ENCODE measurements around the gene HBB. TPM values are rescaled to one million over a fixed set of nuclear protein-coding genes. Genes with fewer than 3 reads are reported as not detected.

HBB gene
- total RNA-seq, 1 experiment from 2014 or later, result not detected

GRCh38 chr11:5252919-5253265 lies 26.0 kb upstream of the HBB start:
- no peaks in the 10 kb centered on the region; a peak in 1 of 7 replicates for H3K36me3 Mint-ChIP-seq (ENCODE audit: insufficient read depth in 1 of 3, low read depth in 3 of 3)
- H3K9me3 ChIP-seq (ENCODE audit: control insufficient read depth, low read depth, low read length), result no peaks in the 10 kb centered on the region
- H3K4me2 ChIP-seq (ENCODE audit: insufficient read depth, insufficient read length, low read length), result no peak overlapping the region

More at GRCh38 chr11:5252919-5253265, 26.0 kb upstream of the HBB start:
- no peaks in the 10 kb centered on the region for H3K79me1 ChIP-seq (ENCODE audit: insufficient read depth, low read depth, low read length, poor library complexity, severe bottlenecking)
- H2BK20ac ChIP-seq (ENCODE audit: low read depth, low read length, poor library complexity, severe bottlenecking), result no peak overlapping the region
- H2BK5ac ChIP-seq (ENCODE audit: insufficient read length, low read length), result no peak overlapping the region
- H3K23ac ChIP-seq (ENCODE audit: insufficient read length, low read depth, low read length), result no peak overlapping the region
- no peaks in the 10 kb centered on the region; the same call in 1 of the 2 replicates for H3K27me3 ChIP-seq (ENCODE audit: insufficient read depth, low read length)
- no peaks in the 10 kb centered on the region for H4K20me1 ChIP-seq (ENCODE audit: control insufficient read depth, insufficient read depth, insufficient read length)
- H4K8ac ChIP-seq (replicated peaks; ENCODE audit: insufficient read length, low read depth, low read length), result no peak overlapping the region
- no peak overlapping the region for H3K4ac ChIP-seq (ENCODE audit: low read depth, low read length)
- Mint-ChIP-seq H3K4me3 (no peak overlapping the region), H3K27ac (no peak overlapping the region), H3K4me1 (peaks cover 11% of the 10 kb centered on the region in 2 experiments), H3K9me3 (no peaks in the 10 kb centered on the region; a peak in 1 of 5 replicates), H3K27me3 (ENCODE audit: low read depth) (peaks cover 35% of the 10 kb centered on the region)
- H3T11ph ChIP-seq (ENCODE audit: low read length), result no peak overlapping the region
- no peak overlapping the region for H3K56ac ChIP-seq (ENCODE audit: insufficient read length, low read depth, low read length)
- no peak overlapping the region for H2AK5ac ChIP-seq (ENCODE audit: insufficient read length, low read length)
- no peak overlapping the region for H4K5ac ChIP-seq (ENCODE audit: insufficient read length, low read depth, low read length)
- no peaks in the 10 kb centered on the region for H3K4me1 ChIP-seq (ENCODE audit: insufficient read depth, low read length)
- no peak overlapping the region for H4K91ac ChIP-seq (ENCODE audit: insufficient read length, low read depth, low read length)
- no peak for TF ChIP-seq CTCF (conservative IDR thresholded peaks at IDR 0.05)
- H2BK120ac ChIP-seq (ENCODE audit: low read depth, low read length, poor library complexity, severe bottlenecking), result no peak overlapping the region
- no peak overlapping the region for H2AFZ ChIP-seq (ENCODE audit: low read length)
- no peak overlapping the region for H3K27ac ChIP-seq (ENCODE audit: insufficient read length, low read depth, low read length)
- no peak overlapping the region for H3K18ac ChIP-seq (ENCODE audit: insufficient read length, low read depth, low read length)
- no peaks in the 10 kb centered on the region for H3K79me2 ChIP-seq (ENCODE audit: insufficient read depth, low read length)
- no peak overlapping the region for H2BK12ac ChIP-seq (ENCODE audit: insufficient read length, low read depth, low read length)
- no CpG with 5 or more reads among the region's 1 CpG for WGBS (ENCODE audit: extremely low coverage, insufficient read length, low lambda C conversion rate)
- no peak overlapping the region for H3K14ac ChIP-seq (ENCODE audit: insufficient read depth, low read length)
- no peak overlapping the region for H2BK15ac ChIP-seq (ENCODE audit: low read depth, low read length)
- no peaks in the 10 kb centered on the region for H3K23me2 ChIP-seq (ENCODE audit: insufficient read length, low read depth, low read length, poor library complexity, severe bottlenecking)
- no peak for DNase-seq
- no peak overlapping the region for H3K9ac ChIP-seq (ENCODE audit: extremely low read depth, insufficient read length, low read length)

Data from H9 (cell line).